CD14-positive monocyte (primary cell): ENCODE measurements around the gene PLAAT3. TPM values are rescaled to one million over a fixed set of nuclear protein-coding genes. Genes with fewer than 3 reads are reported as not detected.

Experiments
- DNase-seq, 3 donors: peaks; one replicate each; pipeline ENCODE4 v3.0.0-alpha.2; 2011 to 2022
- H2AFZ ChIP-seq: 2 replicates; pipeline ENCODE4 v1.6.0; 2012; ENCODE audit warnings: mild to moderate bottlenecking, low read depth, low read length, inconsistent platforms; ENCODE audit not compliant: insufficient read depth, poor library complexity, severe bottlenecking
- H3K27ac ChIP-seq, 2 donors: 1 replicate in 1 of 2; 2 replicates in 1 of 2; pipeline ENCODE4 v1.5.1; 2012 to 2013; ENCODE audit warnings: low read length in 2 of 2, control low read depth in 1 of 2, inconsistent platforms in 1 of 2, low read depth in 1 of 2, mild to moderate bottlenecking in 1 of 2
- H3K27me3 ChIP-seq, 2 donors: one replicate each; pipeline versions ENCODE4 v1.6.0 to v1.6.1; 2011 to 2013; ENCODE audit warnings: low read length in 2 of 2; ENCODE audit not compliant: control insufficient read depth in 2 of 2, insufficient read depth in 2 of 2
- H3K36me3 ChIP-seq, 2 donors: replicated peaks in 1 of 2; 1 replicate in 1 of 2; 2 replicates in 1 of 2; pipeline versions ENCODE4 v1.5.1 to v1.6.1; 2012 to 2013; ENCODE audit warnings: low read length in 2 of 2, control low read depth in 1 of 2, inconsistent platforms in 1 of 2, mild to moderate bottlenecking in 1 of 2; ENCODE audit not compliant: insufficient read depth in 2 of 2, control insufficient read depth in 1 of 2
- H3K4me1 ChIP-seq, 2 donors: 1 replicate in 1 of 2; 2 replicates in 1 of 2; pipeline versions ENCODE4 v1.5.1 to v1.6.1; 2012 to 2013; ENCODE audit warnings: low read length in 2 of 2, control low read depth in 1 of 2, inconsistent platforms in 1 of 2, mild to moderate bottlenecking in 1 of 2, moderate library complexity in 1 of 2; ENCODE audit not compliant: insufficient read depth in 2 of 2, control insufficient read depth in 1 of 2
- H3K4me2 ChIP-seq: replicated peaks from 2 replicates; pipeline ENCODE3; 2012; ENCODE audit warnings: low read length, moderate library complexity, mild to moderate bottlenecking; ENCODE audit not compliant: poor library complexity, severe bottlenecking; ENCODE audit errors: extremely low read depth
- H3K4me3 ChIP-seq, 3 experiments: fragments of 200-600 bp in 1 of 3; sonication (generic) in 1 of 3; replicated peaks in 1 of 3; 1 replicate in 2 of 3; 2 replicates in 1 of 3; pipeline ENCODE4 v1.5.1; 2011 to 2013; ENCODE audit warnings: low read length in 3 of 3, mild to moderate bottlenecking in 3 of 3, control low read depth in 2 of 3, low read depth in 2 of 3, inconsistent platforms in 1 of 3, moderate library complexity in 1 of 3
- H3K79me2 ChIP-seq: 2 replicates; pipeline ENCODE4 v1.6.0; 2012; ENCODE audit warnings: mild to moderate bottlenecking, control low read depth, inconsistent platforms, low read length, moderate library complexity; ENCODE audit not compliant: insufficient read depth
- H3K9ac ChIP-seq: 2 replicates; pipeline ENCODE4 v1.6.0; 2017; ENCODE audit warnings: low read length, mild to moderate bottlenecking; ENCODE audit not compliant: insufficient read depth, poor library complexity, severe bottlenecking
- H3K9me3 ChIP-seq, 2 donors: replicated peaks in 1 of 2; 1 replicate in 1 of 2; 2 replicates in 1 of 2; pipeline versions ENCODE4 v1.5.1 to v1.6.1; 2012 to 2013; ENCODE audit warnings: low read length in 2 of 2, control low read depth in 1 of 2; ENCODE audit not compliant: control insufficient read depth in 1 of 2, insufficient read depth in 1 of 2
- H4K20me1 ChIP-seq: 2 replicates; pipeline ENCODE4 v1.6.0; 2012; ENCODE audit warnings: mild to moderate bottlenecking, low read length, control low read depth, moderate library complexity; ENCODE audit not compliant: insufficient read depth
- H3K27ac Mint-ChIP-seq, 7 donors: one replicate each; pipeline ENCODE4 v1.8.0; 2020; ENCODE audit warnings: mild to moderate bottlenecking in 7 of 7, mixed read lengths in 7 of 7, moderate library complexity in 6 of 7, inconsistent platforms in 2 of 7
- H3K27me3 Mint-ChIP-seq, 3 donors: one replicate each; pipeline ENCODE4 v1.8.0; 2021 to 2022; ENCODE audit warnings: low read depth in 3 of 3, mild to moderate bottlenecking in 3 of 3, mixed read lengths in 3 of 3, moderate library complexity in 3 of 3, inconsistent platforms in 1 of 3
- H3K36me3 Mint-ChIP-seq, 2 donors: one replicate each; pipeline ENCODE4 v1.8.0; 2020; ENCODE audit warnings: mixed read lengths in 2 of 2, inconsistent platforms in 1 of 2, mild to moderate bottlenecking in 1 of 2
- H3K4me1 Mint-ChIP-seq: one replicate; pipeline ENCODE4 v1.8.0; 2020; ENCODE audit warnings: mild to moderate bottlenecking, mixed read lengths
- H3K4me3 Mint-ChIP-seq, 2 donors: one replicate each; pipeline ENCODE4 v1.8.0; 2020; ENCODE audit warnings: mild to moderate bottlenecking in 2 of 2, mixed read lengths in 2 of 2, moderate library complexity in 1 of 2
- H3K9me3 Mint-ChIP-seq, 7 donors: one replicate each; pipeline ENCODE4 v1.8.0; 2020 to 2022; ENCODE audit warnings: mixed read lengths in 7 of 7, mild to moderate bottlenecking in 6 of 7, moderate library complexity in 6 of 7, inconsistent platforms in 2 of 7
- CTCF ChIP-seq: fragments of 200-600 bp; IDR thresholded peaks from one replicate; pipeline ENCODE4 v1.8.0; 2022; ENCODE audit warnings: antibody characterized with exemption, mild to moderate bottlenecking
- WGBS: methylation state at CpG from one replicate; pipeline ENCODE4 v1.1.5; 2013; ENCODE audit warnings: missing lambda C conversion rate; ENCODE audit not compliant: insufficient coverage; 5-methylcytosine and 5-hydroxymethylcytosine counted together
- intact Hi-C, 2 donors: fragments of 100-400 bp; cut with micrococcal nuclease; formaldehyde crosslinking; loops; one replicate each; pipeline versions ENCODE4 v1.15.0 to v1.15.1; 2023
- polyA plus RNA-seq, 3 donors: library from polyadenylated mRNA; depleted of rRNA in 1 of 3; unstranded in 2 of 3; stranded (reverse) in 1 of 3; fragments of 300-500 nt in 2 of 3; fragments of >200 nt in 1 of 3; fragmentation: Illumina TruSeq in 2 of 3; gene quantifications; 1 replicate in 2 of 3; 2 replicates in 1 of 3; pipeline ENCODE4 v1.2.3, GENCODE V29; 2012 to 2021

Gene PLAAT3
- polyA plus RNA-seq, 3 donors: 20.2 to 67.3 (median 34.2) TPM

GRCh38 chr11:63616953-63617352, 2.7 kb upstream of the PLAAT3 start:
- no peak for TF ChIP-seq CTCF
- DNase-seq: no peak
- no peak overlapping the region for H3K4me2 ChIP-seq
- peaks cover 0 to 11% (median 0%) of the 10 kb centered on the region in 7 donors for H3K9me3 Mint-ChIP-seq
- no peaks in the 10 kb centered on the region for H3K36me3 ChIP-seq
- no peak overlapping the region for H3K4me3 Mint-ChIP-seq
- H3K9me3 ChIP-seq: no peaks in the 10 kb centered on the region
- H3K9ac ChIP-seq: no peak overlapping the region
- H2AFZ ChIP-seq: no peak overlapping the region
- intact Hi-C loops: no loop called here
- no CpG with 5 or more reads among the region's 3 CpGs for WGBS
- H3K4me1 Mint-ChIP-seq: peaks cover 42% of the 10 kb centered on the region
- H3K27me3 ChIP-seq: peaks cover 0 to 25% of the 10 kb centered on the region in 2 donors
- no peak overlapping the region for H3K27ac ChIP-seq
- H3K79me2 ChIP-seq: no peaks in the 10 kb centered on the region
- peak overlapping the region in 4 of 7 donors; percentile 91 to 97 (median 94) for H3K27ac Mint-ChIP-seq
- peaks cover 13 to 23% (median 21%) of the 10 kb centered on the region in 3 donors for H3K27me3 Mint-ChIP-seq
- no peak overlapping the region for H3K4me3 ChIP-seq
- no peaks in the 10 kb centered on the region for H4K20me1 ChIP-seq
- peaks cover 0 to 7% of the 10 kb centered on the region in 2 donors for H3K36me3 Mint-ChIP-seq
- H3K4me1 ChIP-seq: peaks cover 37 to 84% of the 10 kb centered on the region in 2 donors

GRCh38 chr11:63613517-63614135, 607 bp downstream of the PLAAT3 start:
- Histone ChIP-seq H3K27ac (peak overlapping the region in 1 of 2 donors; percentile 26), H3K4me2 (peak overlapping the region; percentile 98), H3K9me3 (no peaks in the 10 kb centered on the region), H3K9ac (peak overlapping the region; percentile 69), H3K4me1 (peaks cover 23 to 73% of the 10 kb centered on the region in 2 donors), H3K4me3 (peak overlapping the region; percentile 54 to 83 (median 67)), H2AFZ (peak overlapping the region; percentile 89), H4K20me1 (no peaks in the 10 kb centered on the region), H3K79me2 (no peaks in the 10 kb centered on the region), H3K36me3 (no peaks in the 10 kb centered on the region), H3K27me3 (peaks cover 0 to 25% of the 10 kb centered on the region in 2 donors)
- TF ChIP-seq CTCF: no peak
- DNase-seq: peak in 1 of 3 donors; percentile 40
- 2% methylated on average over 42 of the region's 45 CpGs for WGBS
- Mint-ChIP-seq H3K36me3 (peaks cover 4 to 8% of the 10 kb centered on the region in 2 donors), H3K9me3 (peaks cover 0 to 9% (median 0%) of the 10 kb centered on the region in 7 donors), H3K27me3 (peaks cover 20 to 27% (median 27%) of the 10 kb centered on the region in 3 donors), H3K27ac (peak overlapping the region in 4 of 7 donors; percentile 45 to 82 (median 70)), H3K4me1 (peaks cover 47% of the 10 kb centered on the region), H3K4me3 (peak overlapping the region; percentile 84 to 92)
- intact Hi-C loops: no loop called here
